Measurements from ENCODE around the gene FBXL14. TPM values are rescaled to one million over a fixed set of nuclear protein-coding genes. Genes with fewer than 3 reads are reported as not detected.

FBXL14 gene
- total and polyA plus RNA-seq, 12 donors = 1.5 to 8.4 (median 6.5) TPM

DNA sequence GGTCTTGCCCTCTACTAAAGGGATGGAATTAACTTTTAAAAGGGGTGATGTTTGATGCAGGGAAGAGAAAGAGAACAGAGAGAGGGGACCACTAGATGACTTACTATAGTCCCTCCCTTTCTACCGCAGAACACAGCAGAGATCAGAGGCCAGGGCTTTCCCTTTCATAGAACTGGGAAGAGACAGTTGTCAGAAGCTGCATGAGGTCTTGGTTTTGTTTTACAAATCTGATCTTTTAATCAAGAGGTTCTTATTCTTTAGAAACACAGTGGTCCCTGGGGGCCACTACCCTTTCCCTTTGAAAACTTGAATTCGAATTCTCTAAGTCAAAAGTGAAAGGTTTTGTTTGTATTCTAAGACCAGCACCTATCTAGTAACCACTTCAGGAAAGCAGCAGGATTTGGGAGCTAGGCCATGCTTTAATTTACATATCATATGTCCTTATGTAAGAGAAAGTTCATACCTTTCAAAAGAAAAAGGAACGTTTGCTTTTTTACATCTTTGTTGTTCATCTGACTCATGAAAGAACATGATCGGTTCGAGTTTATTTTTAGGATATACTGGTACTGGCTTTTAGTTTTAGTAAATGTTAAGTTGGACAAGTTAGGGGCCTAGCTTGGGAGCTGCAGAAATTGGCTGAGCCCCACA is 6.3 kb downstream of the FBXL14 start:
- H3K4me3 ChIP-seq = no peak overlapping the region
- DNase-seq (no peak), ATAC-seq (no peak)
- H3K27ac ChIP-seq = peak overlapping the region in 6 of 10 donors; percentile 11 to 81 (median 36)
- peaks cover 7 to 69% (median 60%) of the 10 kb centered on the region in 9 donors for H3K4me1 ChIP-seq
- intact Hi-C loops (cut with DNase I) = loop anchor here in 4 of 10 donors (5.0 to 10.0 kb wide), 4 partner anchors 633 to 1023 kb away; partner anchors contain the start of gene RAD52 (in 1 of the 4)
- H3K27me3 ChIP-seq = no peaks in the 10 kb centered on the region
- 33 to 46% methylated on average over 5 of the region's 5 CpGs for WGBS, 2 donors
- no peak for TF ChIP-seq CTCF (IDR thresholded peaks at IDR 0.05)
- H3K36me3 ChIP-seq = peaks cover 0 to 19% (median 0%) of the 10 kb centered on the region in 9 donors
- no peaks in the 10 kb centered on the region for H3K9me3 ChIP-seq

- Histone ChIP-seq H3K36me3 (peaks cover 0 to 19% (median 0%) of the 10 kb centered on the region in 9 donors), H3K4me1 (peaks cover 7 to 47% (median 32%) of the 10 kb centered on the region in 9 donors), H3K27me3 (no peaks in the 10 kb centered on the region), H3K4me3 (no peak overlapping the region), H3K9me3 (no peaks in the 10 kb centered on the region), H3K27ac (no peak overlapping the region)
- ATAC-seq = no peak
- 95 to 97% methylated on average over 4 of the region's 4 CpGs for WGBS, 2 donors
- intact Hi-C loops (cut with DNase I) = loop anchor here in 9 of 10 donors (5.0 to 10.0 kb wide), 5 partner anchors 307 to 1020 kb away; no protein-coding TSS in a partner anchor
- no peak for TF ChIP-seq CTCF (IDR thresholded peaks at IDR 0.05)
- DNase-seq = no peak
Observed at GRCh38 chr12:1584326-1584725, 10.1 kb downstream of the FBXL14 start.

DNA sequence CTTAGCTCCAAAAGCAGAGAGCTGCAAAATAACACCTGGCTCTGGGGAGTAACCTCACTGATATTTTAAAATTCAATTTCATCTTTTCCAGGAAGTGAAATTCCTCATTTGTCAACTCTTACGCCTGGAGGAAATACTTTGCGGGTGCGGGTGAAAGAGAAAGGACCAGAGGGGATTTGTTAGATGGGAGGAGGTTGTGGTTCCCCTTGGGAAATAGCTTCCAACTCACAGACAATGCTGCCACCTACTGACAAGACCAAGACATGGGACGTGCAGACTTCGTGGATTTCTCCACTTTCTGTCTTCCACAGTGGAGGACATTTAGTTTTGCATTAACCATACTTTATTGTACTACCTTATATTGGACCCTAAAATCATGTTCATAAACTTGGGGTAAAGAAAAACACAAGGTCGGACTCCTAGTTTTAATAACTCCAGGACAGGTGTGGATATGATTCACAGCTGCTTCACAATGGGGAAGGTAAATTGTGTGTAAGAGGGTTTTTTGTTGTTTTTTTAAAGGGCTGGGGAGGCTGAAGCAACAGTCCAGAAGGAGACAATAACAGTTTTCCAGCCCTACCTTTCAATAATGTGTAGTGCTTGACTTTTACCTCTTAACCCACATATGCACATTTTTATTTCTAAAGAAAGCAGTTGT is 10.8 kb downstream of the FBXL14 start:
- Histone ChIP-seq H3K4me1 (peaks cover 6 to 41% (median 26%) of the 10 kb centered on the region in 9 donors), H3K27ac (no peak overlapping the region), H3K36me3 (peaks cover 0 to 19% (median 0%) of the 10 kb centered on the region in 9 donors), H3K4me3 (peak overlapping the region in 6 of 10 donors; percentile 11 to 36 (median 19)), H3K27me3 (no peaks in the 10 kb centered on the region), H3K9me3 (no peaks in the 10 kb centered on the region)
- 2% methylated on average over 6 of the region's 6 CpGs for WGBS, 2 donors
- TF ChIP-seq CTCF (IDR thresholded peaks at IDR 0.05) = peak; percentile 53 to 94 (median 90)
- DNase-seq (peak in 1 of 2 donors; percentile 80), ATAC-seq (peak; percentile 54 to 87 (median 84))
- intact Hi-C loops (cut with DNase I) = loop anchor here (1.0 to 10.0 kb wide), 8 partner anchors 306 to 1019 kb away; no protein-coding TSS in a partner anchor

- no peaks in the 10 kb centered on the region for H3K27me3 ChIP-seq
- peaks cover 3 to 32% (median 17%) of the 10 kb centered on the region in 9 donors for H3K4me1 ChIP-seq
- no peak for TF ChIP-seq CTCF (IDR thresholded peaks at IDR 0.05)
- H3K4me3 ChIP-seq = no peak overlapping the region
- peaks cover 0 to 19% (median 0%) of the 10 kb centered on the region in 9 donors for H3K36me3 ChIP-seq
- intact Hi-C loops (cut with DNase I) = loop anchor here (1.0 to 10.0 kb wide), 8 partner anchors 305 to 1018 kb away; no protein-coding TSS in a partner anchor
- no peak for DNase-seq
- H3K9me3 ChIP-seq = no peaks in the 10 kb centered on the region
- H3K27ac ChIP-seq = no peak overlapping the region
- WGBS, 2 donors = 95% methylated on average over 4 of the region's 4 CpGs
- ATAC-seq = no peak
Observed at GRCh38 chr12:1582709-1583050, 11.7 kb downstream of the FBXL14 start.

Measured in heart right ventricle (tissue), 16 donors.